Hippocampal formation (tissue), 2 donors: Measurements from ENCODE around the gene CHL1.

Source experiments
- DNase-seq, 2 donors: peaks; one replicate each; lab custom pipeline; 2025; lab: John Stamatoyannopoulos, UW

The CHL1 gene

GRCh38 chr3:217099-217813, 20.7 kb downstream of the CHL1 start:
- DNase-seq = no peak

GRCh38 chr3:217948-218347, 21.4 kb downstream of the CHL1 start:
- DNase-seq = no peak

- DNase-seq = no peak
These were observed 32.0 kb downstream of the CHL1 start for GRCh38 chr3:228442-229182.

- DNase-seq = no peak
These were observed 32.7 kb downstream of the CHL1 start for GRCh38 chr3:229183-229661.

- DNase-seq = no peak
These were observed 40.3 kb downstream of the CHL1 start for GRCh38 chr3:236881-237280.

- no peak for DNase-seq
These were observed 46.2 kb downstream of the CHL1 start for GRCh38 chr3:242602-243355.

GRCh38 chr3:243356-243725, 46.8 kb downstream of the CHL1 start:
- DNase-seq = no peak

GRCh38 chr3:244041-244440, 47.5 kb downstream of the CHL1 start:
- no peak for DNase-seq

- no peak for DNase-seq
These were observed 51.4 kb downstream of the CHL1 start for GRCh38 chr3:247916-248315.

GRCh38 chr3:248864-249520, 52.4 kb downstream of the CHL1 start:
- no peak for DNase-seq

GRCh38 chr3:249587-250262, 53.2 kb downstream of the CHL1 start:
- no peak for DNase-seq

- no peak for DNase-seq
These were observed 59.9 kb downstream of the CHL1 start for GRCh38 chr3:256501-256900.

GRCh38 chr3:257826-258225, 61.3 kb downstream of the CHL1 start:
- no peak for DNase-seq

GRCh38 chr3:260898-261297, 64.3 kb downstream of the CHL1 start:
- no peak for DNase-seq

GRCh38 chr3:263393-263792, 66.8 kb downstream of the CHL1 start:
- DNase-seq = no peak

GRCh38 chr3:264394-265156, 68.0 kb downstream of the CHL1 start:
- no peak for DNase-seq

- DNase-seq = no peak
These were observed 70.5 kb downstream of the CHL1 start for GRCh38 chr3:267101-267500.

- DNase-seq = no peak
These were observed 74.1 kb downstream of the CHL1 start for GRCh38 chr3:270688-271087.

- DNase-seq = no peak
These were observed 78.4 kb downstream of the CHL1 start for GRCh38 chr3:274927-275326.

- no peak for DNase-seq
These were observed 81.3 kb downstream of the CHL1 start for GRCh38 chr3:277873-278272.
